ENCODE results near the gene PLEKHS1. TPM values are rescaled to one million over a fixed set of nuclear protein-coding genes. Genes with fewer than 3 reads are reported as not detected.

PLEKHS1 gene
- under 1 TPM in 1 of 2 experiments, not detected in 1; 0.12 TPM for total RNA-seq
- polyA plus RNA-seq = not detected

DNA sequence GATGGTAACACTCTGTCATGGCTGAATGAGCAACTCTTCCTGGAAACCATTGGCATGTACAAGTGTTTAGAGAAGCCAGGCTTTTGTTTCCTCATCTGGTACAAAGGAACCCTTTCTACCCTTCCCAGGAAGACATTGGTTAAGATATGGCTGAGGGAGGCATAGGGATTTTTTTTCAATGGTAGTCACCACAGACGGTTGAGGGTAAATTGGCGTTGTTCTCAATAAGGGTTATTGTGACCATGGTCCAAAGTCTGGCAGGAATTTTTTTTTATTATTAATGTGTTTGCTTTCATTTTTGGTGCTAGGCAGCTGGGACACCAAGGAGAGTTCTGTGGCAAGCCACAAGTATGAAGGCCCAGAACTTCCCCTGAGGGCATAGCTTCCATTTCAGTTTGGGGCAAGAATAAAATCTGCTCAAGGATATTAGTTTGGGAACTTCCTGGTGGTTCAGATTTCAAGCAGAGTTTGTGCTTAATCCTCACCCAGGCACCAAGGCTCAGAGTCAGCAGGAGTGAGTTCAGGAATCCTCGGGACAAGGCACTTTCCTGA is at the start of gene PLEKHS1:
Gene PLEKHS1, plus strand, starts transcription at position 502 of the 552 bp plus-strand sequence. CDS start 3,596 bp downstream, outside the sequence.
- peaks cover 0 to 2% (median 0%) of the 10 kb centered on the region in 8 donors for H3K9me3 Mint-ChIP-seq
- POLR2A ChIA-PET (ENCODE audit: partially characterized antibody) = no interaction called here

DNA sequence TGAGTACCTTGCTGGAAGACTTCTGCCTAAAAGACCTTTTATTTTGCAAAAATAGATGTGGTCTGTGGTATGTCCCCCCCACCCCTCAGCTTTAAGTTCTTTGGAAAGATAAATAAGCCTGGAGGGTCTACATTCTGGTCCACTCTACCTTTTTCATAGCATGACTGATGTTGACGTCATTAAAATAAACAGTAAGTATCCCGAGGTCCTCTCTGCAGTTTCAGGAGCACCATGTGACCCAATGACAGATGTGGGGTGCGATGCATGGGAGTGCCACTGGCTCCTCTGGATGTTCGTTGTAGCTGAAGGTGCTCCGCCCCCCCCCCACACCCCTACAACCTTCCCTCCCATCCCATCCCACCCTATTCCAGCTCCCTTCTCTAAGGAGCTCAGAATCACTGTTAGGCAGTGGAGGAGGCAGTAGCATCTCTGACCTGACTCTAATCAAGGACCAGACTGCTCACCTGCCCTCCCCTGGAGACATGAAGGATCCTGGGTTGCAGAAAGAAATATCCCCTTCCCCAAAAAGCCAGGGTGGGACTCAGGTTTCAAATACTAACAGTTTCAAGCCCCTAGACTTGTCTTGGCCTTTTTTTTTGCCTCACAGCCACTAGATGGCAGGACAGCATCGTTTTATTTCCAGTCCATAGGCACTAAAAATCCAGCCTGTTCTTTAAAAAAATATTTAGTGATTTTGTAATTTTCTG is 46.7 kb upstream of the PLEKHS1 start:
- intact Hi-C loops (cut with micrococcal nuclease) = loop anchor here (1.0 kb wide), 2 partner anchors 399 to 600 kb away; no protein-coding TSS in a partner anchor
- Mint-ChIP-seq H3K27ac (no peak overlapping the region), H3K9me3 (no peaks in the 10 kb centered on the region), H3K4me1 (peaks cover 24 to 46% (median 28%) of the 10 kb centered on the region in 4 donors), H3K27me3 (no peaks in the 10 kb centered on the region), H3K4me3 (no peak overlapping the region), H3K36me3 (peaks cover 17 to 36% of the 10 kb centered on the region in 2 donors)
- DNase-seq = peak in 2 of 5 donors; percentile 13
- H3K4me3 ChIP-seq (ENCODE audit: low read length in 2 of 2) = no peak overlapping the region
- no peak overlapping the region for H3K27ac ChIP-seq (ENCODE audit: low read depth, low read length)
- H3K9me3 ChIP-seq (ENCODE audit: control insufficient read depth in 1 of 2, low read length in 2 of 2) = no peaks in the 10 kb centered on the region
- ChIA-PET CTCF (ENCODE audit: partially characterized antibody) (interaction anchor here (0.6 to 2.9 kb wide), 6 partner anchors 11 to 599 kb away, joined by 3 to 17 read pairs (median 6); no protein-coding TSS in a partner anchor), POLR2A (ENCODE audit: partially characterized antibody) (no interaction called here)
- H3K27me3 ChIP-seq (ENCODE audit: insufficient read depth, low read length) = no peaks in the 10 kb centered on the region
- no peaks in the 10 kb centered on the region for H3K36me3 ChIP-seq (ENCODE audit: insufficient read depth, low read length)
- peaks cover 24% of the 10 kb centered on the region for H3K4me1 ChIP-seq (ENCODE audit: insufficient read depth, low read length)

More for the DNA sequence above, at the start of gene PLEKHS1:
- Mint-ChIP-seq H3K4me1 (no peaks in the 10 kb centered on the region), H3K27me3 (peaks cover 8 to 12% of the 10 kb centered on the region in 2 donors), H3K27ac (no peak within 1 kb of the TSS), H3K36me3 (no peaks in the 10 kb centered on the region), H3K4me3 (no peak within 1 kb of the TSS)
- CTCF ChIA-PET (ENCODE audit: partially characterized antibody) = interaction anchor here (0.6 kb wide), 1 partner anchor 382 kb away, joined by 3 read pairs; no protein-coding TSS in a partner anchor
- Histone ChIP-seq H3K9me3 (ENCODE audit: control insufficient read depth in 1 of 2, low read length in 2 of 2) (no peaks in the 10 kb centered on the region), H3K27ac (ENCODE audit: low read depth, low read length) (no peak within 1 kb of the TSS), H3K4me3 (ENCODE audit: low read length in 2 of 2) (no peak within 1 kb of the TSS), H3K27me3 (ENCODE audit: insufficient read depth, low read length) (no peaks in the 10 kb centered on the region), H3K4me1 (ENCODE audit: insufficient read depth, low read length) (no peaks in the 10 kb centered on the region), H3K36me3 (ENCODE audit: insufficient read depth, low read length) (no peaks in the 10 kb centered on the region)
- intact Hi-C loops (cut with micrococcal nuclease) = no loop called here
- DNase-seq = no peak

DNA sequence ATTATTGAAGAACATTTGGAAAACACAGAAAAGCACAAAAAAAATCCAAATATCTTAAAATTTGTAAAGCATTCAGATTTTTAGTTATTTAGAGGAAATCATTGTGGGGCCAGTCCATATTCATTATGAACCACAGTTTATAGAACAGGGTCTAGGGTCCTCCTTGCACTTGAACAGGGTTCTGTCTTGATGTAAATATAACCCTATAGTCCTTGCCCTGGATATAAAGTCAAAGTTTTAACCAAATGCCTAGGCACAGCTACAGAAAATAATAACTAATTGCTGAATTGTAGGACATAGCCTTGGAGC is 46.2 kb upstream of the PLEKHS1 start:
- Mint-ChIP-seq H3K36me3 (peaks cover 20 to 36% of the 10 kb centered on the region in 2 donors), H3K27me3 (no peaks in the 10 kb centered on the region), H3K4me1 (peaks cover 24 to 51% (median 30%) of the 10 kb centered on the region in 4 donors), H3K4me3 (no peak overlapping the region), H3K9me3 (no peaks in the 10 kb centered on the region), H3K27ac (peak overlapping the region in 1 of 7 donors; percentile 64)
- peaks cover 24% of the 10 kb centered on the region for H3K4me1 ChIP-seq (ENCODE audit: insufficient read depth, low read length)
- POLR2A ChIA-PET (ENCODE audit: partially characterized antibody) = no interaction called here
- no peaks in the 10 kb centered on the region for H3K27me3 ChIP-seq (ENCODE audit: insufficient read depth, low read length)
- no peak for DNase-seq
- H3K4me3 ChIP-seq (ENCODE audit: low read length in 2 of 2) = no peak overlapping the region
- no peaks in the 10 kb centered on the region for H3K36me3 ChIP-seq (ENCODE audit: insufficient read depth, low read length)
- no peaks in the 10 kb centered on the region for H3K9me3 ChIP-seq (ENCODE audit: control insufficient read depth in 1 of 2, low read length in 2 of 2)
- intact Hi-C loops (cut with micrococcal nuclease) = loop anchor here (1.0 kb wide), 2 partner anchors 398 to 599 kb away; no protein-coding TSS in a partner anchor
- H3K27ac ChIP-seq (ENCODE audit: low read depth, low read length) = no peak overlapping the region
- CTCF ChIA-PET (ENCODE audit: partially characterized antibody) = interaction anchor here (1.0 to 2.9 kb wide), 6 partner anchors 10 to 599 kb away, joined by 4 to 17 read pairs (median 7); no protein-coding TSS in a partner anchor

DNA sequence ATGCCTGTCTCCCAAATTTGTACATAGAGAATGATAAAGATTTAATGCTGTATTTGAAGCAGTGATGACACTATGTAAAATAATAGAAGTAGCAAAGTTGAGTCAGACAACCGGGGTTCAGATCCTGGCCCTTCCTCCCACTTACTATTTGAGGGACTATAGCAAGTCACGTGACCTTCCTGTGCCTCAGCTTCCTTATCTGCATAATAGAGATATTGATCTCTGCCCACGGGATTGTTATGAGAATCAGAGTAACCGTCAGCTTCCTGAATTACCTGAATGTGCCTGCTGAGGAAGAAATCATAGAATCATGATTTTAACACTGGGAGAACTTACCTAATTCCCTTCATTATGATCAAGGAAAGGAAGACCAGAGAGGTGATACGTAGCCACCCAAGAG is 44.9 kb upstream of the PLEKHS1 start:
- Mint-ChIP-seq H3K36me3 (peaks cover 14 to 31% of the 10 kb centered on the region in 2 donors), H3K4me1 (peaks cover 24 to 55% (median 30%) of the 10 kb centered on the region in 4 donors), H3K27ac (peak overlapping the region in 3 of 7 donors; percentile 25 to 50 (median 49)), H3K27me3 (no peaks in the 10 kb centered on the region), H3K4me3 (peak overlapping the region in 1 of 8 donors; percentile 43), H3K9me3 (no peaks in the 10 kb centered on the region)
- intact Hi-C loops (cut with micrococcal nuclease) = no loop called here
- Histone ChIP-seq H3K36me3 (ENCODE audit: insufficient read depth, low read length) (no peaks in the 10 kb centered on the region), H3K27me3 (ENCODE audit: insufficient read depth, low read length) (no peaks in the 10 kb centered on the region), H3K27ac (ENCODE audit: low read depth, low read length) (no peak overlapping the region), H3K4me3 (ENCODE audit: low read length in 2 of 2) (no peak overlapping the region), H3K4me1 (ENCODE audit: insufficient read depth, low read length) (peaks cover 24% of the 10 kb centered on the region), H3K9me3 (ENCODE audit: control insufficient read depth in 1 of 2, low read length in 2 of 2) (no peaks in the 10 kb centered on the region)
- ChIA-PET CTCF (ENCODE audit: partially characterized antibody) (interaction anchor here (1.2 to 2.9 kb wide), 4 partner anchors 9 to 597 kb away, joined by 3 to 17 read pairs (median 10); no protein-coding TSS in a partner anchor), POLR2A (ENCODE audit: partially characterized antibody) (no interaction called here)
- no peak for DNase-seq

DNA sequence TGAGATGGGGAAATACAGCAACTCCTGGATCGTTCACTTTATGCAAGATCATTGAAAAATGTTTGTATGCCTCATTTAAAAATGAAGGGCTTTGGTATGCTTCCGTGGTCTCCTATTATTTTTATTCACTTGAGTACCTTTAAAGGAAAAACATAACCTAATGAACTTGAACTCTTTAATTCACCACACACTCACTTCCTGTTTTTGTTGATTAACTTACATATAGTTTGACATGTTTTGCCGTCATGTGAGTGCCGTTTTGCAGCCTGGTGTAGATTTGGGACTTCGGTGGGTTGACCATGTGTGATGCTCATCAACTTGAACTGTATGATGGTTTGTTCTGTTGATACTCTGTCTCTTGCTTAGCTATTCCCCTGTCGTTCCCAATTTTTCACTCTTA is 42.8 kb upstream of the PLEKHS1 start:
- H3K27ac ChIP-seq (ENCODE audit: low read depth, low read length) = no peak overlapping the region
- intact Hi-C loops (cut with micrococcal nuclease) = no loop called here
- Mint-ChIP-seq H3K27me3 (no peaks in the 10 kb centered on the region), H3K4me3 (peak overlapping the region in 1 of 8 donors; percentile 39), H3K9me3 (no peaks in the 10 kb centered on the region), H3K27ac (peak overlapping the region in 3 of 7 donors; percentile 10 to 80 (median 54)), H3K4me1 (peaks cover 24 to 57% (median 30%) of the 10 kb centered on the region in 4 donors), H3K36me3 (peaks cover 20 to 31% of the 10 kb centered on the region in 2 donors)
- no peaks in the 10 kb centered on the region for H3K27me3 ChIP-seq (ENCODE audit: insufficient read depth, low read length)
- ChIA-PET POLR2A (ENCODE audit: partially characterized antibody) (no interaction called here), CTCF (ENCODE audit: partially characterized antibody) (no interaction called here)
- peaks cover 24% of the 10 kb centered on the region for H3K4me1 ChIP-seq (ENCODE audit: insufficient read depth, low read length)
- no peak for DNase-seq
- H3K9me3 ChIP-seq (ENCODE audit: control insufficient read depth in 1 of 2, low read length in 2 of 2) = no peaks in the 10 kb centered on the region
- no peaks in the 10 kb centered on the region for H3K36me3 ChIP-seq (ENCODE audit: insufficient read depth, low read length)
- no peak overlapping the region for H3K4me3 ChIP-seq (ENCODE audit: low read length in 2 of 2)

DNA sequence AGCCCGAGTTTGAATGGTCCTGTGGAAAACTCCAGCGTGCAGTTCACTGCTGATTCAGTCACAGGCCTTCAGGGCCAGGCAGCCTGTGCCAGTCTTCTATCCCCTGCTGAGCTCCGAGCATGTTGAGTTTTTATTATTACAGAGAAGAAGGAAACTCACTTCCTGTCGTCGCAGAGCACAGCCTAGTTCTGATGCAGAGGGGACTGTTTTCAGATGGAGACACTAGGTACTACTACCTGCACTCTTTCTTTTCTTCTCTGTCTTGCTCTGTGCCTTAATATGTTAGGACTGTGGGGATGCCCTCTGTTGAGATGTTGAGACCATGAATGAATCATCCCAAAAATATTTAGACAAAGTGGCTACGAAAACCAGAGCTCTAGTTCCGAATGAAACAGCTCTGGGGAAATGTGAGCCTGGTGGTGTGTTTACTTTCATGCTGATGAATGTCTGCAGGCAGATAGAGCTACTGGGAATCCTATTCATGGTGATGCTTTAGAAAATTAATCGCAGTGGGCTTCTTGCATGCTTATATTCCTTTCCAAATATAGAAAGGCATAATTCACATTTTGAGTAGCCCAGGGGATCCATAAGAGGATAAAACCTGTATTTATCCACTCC is 42.2 kb upstream of the PLEKHS1 start:
- intact Hi-C loops (cut with micrococcal nuclease) = no loop called here
- peak overlapping the region in 1 of 8 donors; percentile 39 for H3K4me3 Mint-ChIP-seq
- Histone ChIP-seq H3K27me3 (ENCODE audit: insufficient read depth, low read length) (no peaks in the 10 kb centered on the region), H3K36me3 (ENCODE audit: insufficient read depth, low read length) (no peaks in the 10 kb centered on the region), H3K27ac (ENCODE audit: low read depth, low read length) (no peak overlapping the region), H3K4me1 (ENCODE audit: insufficient read depth, low read length) (peaks cover 24% of the 10 kb centered on the region), H3K4me3 (ENCODE audit: low read length in 2 of 2) (no peak overlapping the region), H3K9me3 (ENCODE audit: control insufficient read depth in 1 of 2, low read length in 2 of 2) (no peaks in the 10 kb centered on the region)
- peaks cover 27 to 33% of the 10 kb centered on the region in 2 donors for H3K36me3 Mint-ChIP-seq
- CTCF ChIA-PET (ENCODE audit: partially characterized antibody) = interaction anchor here (0.9 kb wide), 1 partner anchor 17 kb away, joined by 3 read pairs; no protein-coding TSS in a partner anchor
- H3K27me3 Mint-ChIP-seq = no peaks in the 10 kb centered on the region
- POLR2A ChIA-PET (ENCODE audit: partially characterized antibody) = no interaction called here
- H3K9me3 Mint-ChIP-seq = no peaks in the 10 kb centered on the region
- no peak for DNase-seq
- peak overlapping the region in 1 of 7 donors; percentile 80 for H3K27ac Mint-ChIP-seq
- peaks cover 24 to 60% (median 30%) of the 10 kb centered on the region in 4 donors for H3K4me1 Mint-ChIP-seq

DNA sequence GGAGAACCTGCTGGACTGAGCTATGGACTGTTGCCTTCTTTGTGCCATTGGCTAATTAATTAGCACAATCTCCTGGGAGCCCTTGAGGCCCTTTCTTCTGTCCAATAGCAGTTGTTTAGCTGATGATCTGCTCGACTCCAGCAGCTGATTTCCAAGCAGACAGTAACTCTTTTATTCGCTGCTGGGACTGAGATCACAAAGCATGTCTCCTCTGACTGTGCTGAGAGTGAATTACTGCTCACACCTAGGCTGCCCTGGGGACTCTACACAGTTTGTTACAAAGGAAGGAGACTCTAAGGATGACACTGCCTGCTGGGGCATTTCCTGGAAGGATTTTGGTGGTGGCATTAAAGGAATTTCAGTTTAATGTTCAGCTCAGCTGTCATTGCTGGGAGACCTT is 40.3 kb upstream of the PLEKHS1 start:
- H3K27me3 Mint-ChIP-seq = no peaks in the 10 kb centered on the region
- no peaks in the 10 kb centered on the region for H3K36me3 ChIP-seq (ENCODE audit: insufficient read depth, low read length)
- H3K36me3 Mint-ChIP-seq = peaks cover 36 to 41% of the 10 kb centered on the region in 2 donors
- no peaks in the 10 kb centered on the region for H3K27me3 ChIP-seq (ENCODE audit: insufficient read depth, low read length)
- no peaks in the 10 kb centered on the region for H3K9me3 ChIP-seq (ENCODE audit: control insufficient read depth in 1 of 2, low read length in 2 of 2)
- DNase-seq = no peak
- no peak overlapping the region for H3K27ac ChIP-seq (ENCODE audit: low read depth, low read length)
- H3K4me1 ChIP-seq (ENCODE audit: insufficient read depth, low read length) = peaks cover 21% of the 10 kb centered on the region
- CTCF ChIA-PET (ENCODE audit: partially characterized antibody) = no interaction called here
- no peak overlapping the region for H3K27ac Mint-ChIP-seq
- no peak overlapping the region for H3K4me3 ChIP-seq (ENCODE audit: low read length in 2 of 2)
- peaks cover 24 to 50% (median 28%) of the 10 kb centered on the region in 4 donors for H3K4me1 Mint-ChIP-seq
- POLR2A ChIA-PET (ENCODE audit: partially characterized antibody) = no interaction called here
- no peaks in the 10 kb centered on the region for H3K9me3 Mint-ChIP-seq
- no peak overlapping the region for H3K4me3 Mint-ChIP-seq
- intact Hi-C loops (cut with micrococcal nuclease) = no loop called here
